Adipocyte (in vitro differentiated cells): ENCODE results near the gene ZNF132.
"Not testable (repeated sequence)": the region's sequence is repeated elsewhere in the genome, so short reads cannot be mapped to it uniquely, and the experiment has no call there.

Source experiments
- DNase-seq: peaks from one replicate; pipeline ENCODE4 v3.0.0-alpha.2; 2015; ENCODE audit warnings: low read depth
- H3K27me3 ChIP-seq: replicated peaks from 2 replicates; pipeline ENCODE4 v1.7.0; 2013; ENCODE audit warnings: mild to moderate bottlenecking, low read length, moderate library complexity; ENCODE audit not compliant: control insufficient read depth, insufficient read depth
- H3K36me3 ChIP-seq: 2 replicates; pipeline ENCODE4 v1.7.0; 2013; ENCODE audit warnings: low read length, mild to moderate bottlenecking, moderate library complexity; ENCODE audit not compliant: control insufficient read depth, insufficient read depth, severe bottlenecking
- H3K4me1 ChIP-seq: 2 replicates; pipeline ENCODE4 v1.7.0; 2013; ENCODE audit warnings: mild to moderate bottlenecking, low read length, moderate library complexity; ENCODE audit not compliant: control insufficient read depth, insufficient read depth
- H3K4me3 ChIP-seq: 2 replicates; pipeline ENCODE4 v1.7.0; 2013; ENCODE audit warnings: mild to moderate bottlenecking, low read length, moderate library complexity
- H3K9ac ChIP-seq: 2 replicates; pipeline ENCODE4 v1.7.0; 2013; ENCODE audit warnings: mild to moderate bottlenecking, low read length, moderate library complexity
- H3K9me3 ChIP-seq: 2 replicates; pipeline ENCODE4 v1.7.0; 2013; ENCODE audit warnings: mild to moderate bottlenecking, low read length, moderate library complexity; ENCODE audit not compliant: control insufficient read depth

Gene ZNF132

DNA sequence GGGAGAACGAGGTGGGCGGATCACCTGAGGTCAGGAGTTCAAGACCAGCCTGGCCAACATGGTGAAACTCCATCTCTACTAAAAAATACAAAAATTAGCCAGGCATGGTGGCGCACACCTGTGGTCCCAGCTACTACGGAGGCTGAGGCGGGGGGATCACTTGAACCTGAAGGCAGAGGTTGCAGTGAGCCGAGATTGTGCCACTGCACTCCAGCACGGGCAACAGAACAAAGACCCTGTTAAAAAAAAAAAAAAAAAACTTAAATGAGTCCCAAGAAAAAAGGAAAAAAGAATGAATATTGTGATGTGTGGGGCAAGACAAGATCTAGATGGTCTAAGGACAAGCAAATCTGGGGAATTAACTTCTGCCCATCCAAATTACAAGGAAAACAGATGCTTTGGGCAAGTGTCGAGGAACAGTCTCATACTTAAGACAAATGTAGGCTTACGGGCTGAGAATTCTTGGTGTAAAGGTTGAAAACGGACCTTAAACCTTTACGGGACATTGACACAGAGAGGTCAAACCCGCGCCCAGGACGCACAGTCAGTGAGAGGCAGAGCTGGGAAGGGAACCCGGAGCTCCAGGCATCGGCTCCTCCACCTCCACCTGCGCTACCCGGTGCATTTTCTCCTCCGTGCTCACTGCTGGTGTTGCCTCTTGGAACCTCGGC, 26.3 kb upstream of the ZNF132 start:
- peak overlapping the region; percentile 96 for H3K4me3 ChIP-seq
- H3K4me1 ChIP-seq = peaks cover 14% of the 10 kb centered on the region
- DNase-seq = no peak
- H3K36me3 ChIP-seq = peaks cover 11% of the 10 kb centered on the region
- H3K27me3 ChIP-seq = no peaks in the 10 kb centered on the region
- no peaks in the 10 kb centered on the region for H3K9me3 ChIP-seq
- H3K9ac ChIP-seq = peak overlapping the region; percentile 91

DNA sequence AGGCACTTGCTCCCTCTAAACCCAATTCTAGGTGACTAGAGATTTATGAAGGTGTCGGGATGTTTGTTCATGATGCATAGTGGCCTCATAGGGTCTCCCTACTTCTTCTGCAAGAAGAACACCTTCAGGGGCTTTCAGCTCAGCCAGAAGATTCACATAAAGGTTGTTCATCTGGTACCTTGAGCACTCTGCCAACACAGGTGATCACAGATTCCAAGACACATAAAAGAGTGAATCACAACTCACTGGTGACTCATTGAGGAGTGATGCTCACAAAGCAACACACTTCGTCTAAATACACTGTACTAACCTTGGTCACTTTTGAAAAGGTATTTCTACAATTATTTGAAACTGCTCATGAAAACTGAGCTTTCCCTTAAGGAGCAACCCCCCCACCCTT, 20.1 kb upstream of the ZNF132 start:
- Histone ChIP-seq H3K9me3 (no peaks in the 10 kb centered on the region), H3K4me3 (no peak overlapping the region), H3K27me3 (no peaks in the 10 kb centered on the region), H3K4me1 (no peaks in the 10 kb centered on the region), H3K9ac (no peak overlapping the region), H3K36me3 (peaks cover 12% of the 10 kb centered on the region)
- DNase-seq = no peak

DNA sequence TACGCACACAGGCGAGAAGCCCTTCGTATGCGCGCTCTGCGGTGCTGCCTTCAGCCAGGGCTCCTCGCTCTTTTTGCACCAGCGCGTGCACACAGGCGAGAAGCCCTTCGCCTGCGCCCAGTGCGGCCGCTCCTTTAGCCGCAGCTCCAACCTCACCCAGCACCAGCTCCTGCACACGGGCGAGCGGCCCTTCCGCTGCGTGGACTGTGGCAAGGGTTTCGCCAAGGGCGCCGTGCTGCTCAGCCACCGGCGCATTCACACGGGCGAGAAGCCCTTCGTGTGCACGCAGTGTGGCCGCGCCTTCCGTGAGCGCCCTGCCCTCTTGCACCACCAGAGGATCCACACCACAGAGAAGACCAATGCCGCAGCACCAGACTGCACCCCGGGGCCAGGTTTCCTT, 16.2 kb upstream of the ZNF132 start:
- H3K4me1 ChIP-seq = peaks cover under 1% of the 10 kb centered on the region
- DNase-seq = no peak
- peaks cover 26% of the 10 kb centered on the region for H3K36me3 ChIP-seq
- no peaks in the 10 kb centered on the region for H3K27me3 ChIP-seq
- H3K9me3 ChIP-seq = no peaks in the 10 kb centered on the region
- no peak overlapping the region for H3K4me3 ChIP-seq
- H3K9ac ChIP-seq = no peak overlapping the region

DNA sequence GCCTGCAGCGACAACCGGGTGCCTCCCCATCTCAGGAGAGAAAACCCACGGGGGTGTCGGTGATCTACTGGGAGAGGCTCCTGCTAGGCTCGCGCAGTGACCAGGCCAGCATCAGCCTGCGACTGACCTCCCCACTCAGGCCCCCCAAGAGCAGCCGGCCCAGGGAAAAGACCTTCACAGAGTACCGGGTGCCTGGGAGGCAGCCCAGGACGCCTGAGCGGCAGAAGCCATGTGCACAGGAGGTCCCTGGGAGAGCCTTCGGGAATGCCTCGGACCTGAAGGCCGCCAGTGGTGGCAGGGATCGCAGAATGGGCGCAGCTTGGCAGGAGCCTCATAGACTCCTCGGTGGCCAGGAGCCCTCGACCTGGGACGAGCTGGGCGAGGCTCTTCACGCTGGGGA, 15.4 kb upstream of the ZNF132 start:
- Histone ChIP-seq H3K9me3 (no peaks in the 10 kb centered on the region), H3K36me3 (peaks cover 26% of the 10 kb centered on the region), H3K4me3 (no peak overlapping the region), H3K27me3 (no peaks in the 10 kb centered on the region), H3K9ac (no peak overlapping the region), H3K4me1 (peaks cover 5% of the 10 kb centered on the region)
- DNase-seq = no peak

DNA sequence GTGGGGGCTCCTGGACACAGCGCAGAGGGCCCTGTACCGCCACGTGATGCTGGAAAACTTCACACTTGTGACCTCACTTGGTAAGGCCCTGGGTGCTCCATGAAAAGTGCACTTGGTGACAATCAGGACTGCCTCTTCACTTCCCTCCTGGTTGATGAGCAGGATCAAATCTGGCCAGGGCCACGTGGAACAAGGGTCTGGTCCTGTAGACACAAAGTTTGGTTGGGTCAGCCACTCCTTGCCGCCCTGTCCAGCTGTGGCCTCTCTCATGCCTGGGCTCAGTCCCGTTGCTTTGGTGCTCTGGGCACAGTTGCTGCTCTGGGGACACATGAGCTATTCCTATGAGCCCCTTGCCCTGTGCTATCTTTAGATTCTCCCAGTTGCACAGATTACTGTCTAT, 13.8 kb upstream of the ZNF132 start:
- Histone ChIP-seq H3K36me3 (peaks cover 26% of the 10 kb centered on the region), H3K9me3 (no peaks in the 10 kb centered on the region), H3K9ac (no peak overlapping the region), H3K27me3 (no peaks in the 10 kb centered on the region), H3K4me1 (peaks cover 5% of the 10 kb centered on the region), H3K4me3 (no peak overlapping the region)
- DNase-seq = no peak

DNA sequence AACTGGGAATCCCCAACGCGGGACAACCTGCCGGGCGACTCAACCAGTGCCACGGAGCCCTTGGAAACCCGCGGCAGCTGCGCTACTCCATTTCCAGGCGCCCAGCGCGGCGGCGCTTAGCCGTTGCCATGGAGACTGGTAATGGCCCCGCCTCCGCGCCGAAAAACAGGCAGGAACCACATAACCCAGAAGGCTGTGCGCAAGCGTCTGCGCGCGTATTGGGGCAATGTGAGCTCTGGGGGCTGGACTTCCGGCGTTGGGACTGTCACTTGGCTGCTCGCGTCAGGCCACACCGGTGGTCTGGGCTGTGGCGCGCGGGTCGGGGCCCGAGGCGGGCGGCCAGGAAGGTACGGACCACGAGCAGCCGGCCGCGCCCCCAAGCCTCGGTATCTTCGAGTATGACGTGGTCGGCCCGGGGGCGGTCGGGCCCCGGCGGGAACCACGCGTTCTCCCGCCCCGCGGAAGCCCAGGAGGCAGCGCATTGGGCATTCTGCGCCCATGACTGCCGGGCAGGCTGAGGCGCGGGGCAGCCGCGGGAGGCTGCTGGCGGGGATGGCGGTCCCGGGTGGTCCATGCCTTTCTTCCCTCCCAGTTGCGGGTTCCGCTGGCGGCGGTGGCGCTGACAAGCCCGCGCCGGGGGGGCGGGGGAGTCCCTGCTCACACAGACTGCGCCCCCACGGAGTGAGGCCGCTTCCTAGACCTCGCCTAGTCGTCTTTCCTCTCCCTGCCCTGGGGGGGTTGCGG, 11.6 kb upstream of the ZNF132 start, which contains the start of gene ZNF324B:
TSS of gene ZNF324B (plus strand) at position 265 of the 744 bp plus-strand sequence. CDS start 2,080 bp downstream, outside the sequence.
- Histone ChIP-seq H3K27me3 (no peaks in the 10 kb centered on the region), H3K4me3 (peak within 1 kb of the TSS; percentile 92), H3K9ac (peak within 1 kb of the TSS; percentile 90), H3K4me1 (peaks cover 5% of the 10 kb centered on the region), H3K36me3 (peaks cover 17% of the 10 kb centered on the region), H3K9me3 (no peaks in the 10 kb centered on the region)
- DNase-seq = peak; percentile 99

DNA sequence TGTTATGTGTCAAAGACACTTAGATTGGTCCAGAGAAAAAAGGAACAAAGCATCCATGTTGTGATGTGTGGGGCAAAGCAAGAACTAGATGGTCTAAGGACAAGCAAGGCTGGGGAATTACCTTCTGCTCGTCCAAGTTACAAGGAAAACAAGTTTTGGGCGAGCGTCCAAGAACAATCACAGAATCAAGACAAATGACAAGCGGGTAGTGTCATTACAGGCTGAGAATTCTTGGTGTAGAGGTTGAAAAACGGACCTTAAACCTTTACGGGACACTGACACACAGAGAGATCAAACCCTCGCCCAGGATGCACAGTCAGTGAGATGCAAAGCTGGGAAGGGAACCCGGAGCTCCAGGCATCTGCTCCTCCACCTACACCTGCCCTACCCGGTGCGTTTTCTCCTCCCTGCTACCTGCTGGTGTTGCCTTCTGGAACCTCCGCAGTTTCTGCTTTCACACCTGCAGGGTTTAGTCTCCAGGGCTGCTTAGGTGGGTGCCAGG, 11.0 kb upstream of the ZNF132 start:
- Histone ChIP-seq H3K9me3 (no peaks in the 10 kb centered on the region), H3K4me1 (peaks cover 5% of the 10 kb centered on the region), H3K36me3 (peaks cover 14% of the 10 kb centered on the region), H3K4me3 (peak overlapping the region; percentile 92), H3K9ac (peak overlapping the region; percentile 90), H3K27me3 (no peaks in the 10 kb centered on the region)
- peak; percentile 17 for DNase-seq

DNA sequence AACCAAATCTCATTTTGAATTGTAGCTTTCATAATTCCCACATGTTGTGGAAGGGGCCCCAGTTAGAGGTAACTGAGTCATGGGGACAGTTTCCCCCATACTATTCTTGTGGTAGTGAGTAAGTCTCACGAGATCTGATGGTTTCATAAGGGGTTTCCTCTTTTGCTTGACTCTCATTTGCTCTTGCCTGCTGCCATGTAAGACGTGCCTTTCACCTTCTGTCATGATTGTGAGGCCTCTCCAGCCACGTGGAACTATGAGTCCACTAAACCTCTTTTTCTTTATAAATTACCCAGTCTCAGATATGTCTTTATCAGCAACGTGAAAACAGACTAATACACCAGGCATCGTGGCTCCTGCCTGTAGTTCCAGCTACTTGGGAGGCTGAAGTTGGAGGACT, 10.0 kb upstream of the ZNF132 start:
- H3K4me1 ChIP-seq, H3K9ac ChIP-seq, DNase-seq, H3K4me3 ChIP-seq, H3K27me3 ChIP-seq, H3K9me3 ChIP-seq: not testable (repeated sequence)
- H3K36me3 ChIP-seq = peaks cover 14% of the 10 kb centered on the region

DNA sequence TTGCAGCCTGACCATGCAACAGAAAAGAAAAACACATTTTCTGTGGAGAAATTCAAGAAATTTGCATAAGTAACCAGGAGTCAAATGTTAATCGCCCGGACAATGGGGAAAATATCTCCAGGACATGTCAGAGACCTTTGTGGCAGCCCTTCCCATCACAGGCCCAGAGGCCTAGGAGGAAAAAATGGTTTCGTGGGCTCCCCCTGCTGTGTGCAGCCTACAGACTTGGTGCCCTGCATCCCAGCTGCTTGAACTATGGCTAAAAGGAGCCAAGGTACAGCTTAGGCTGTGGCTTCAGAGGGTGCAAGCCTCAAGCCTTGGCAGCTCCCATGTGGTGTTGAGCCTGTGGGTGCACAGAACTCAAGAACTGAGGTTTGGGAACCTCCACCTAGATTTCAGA, 8.9 kb upstream of the ZNF132 start:
- H3K4me3 ChIP-seq, DNase-seq, H3K9me3 ChIP-seq, H3K9ac ChIP-seq, H3K36me3 ChIP-seq, H3K4me1 ChIP-seq, H3K27me3 ChIP-seq: not testable (repeated sequence)

DNA sequence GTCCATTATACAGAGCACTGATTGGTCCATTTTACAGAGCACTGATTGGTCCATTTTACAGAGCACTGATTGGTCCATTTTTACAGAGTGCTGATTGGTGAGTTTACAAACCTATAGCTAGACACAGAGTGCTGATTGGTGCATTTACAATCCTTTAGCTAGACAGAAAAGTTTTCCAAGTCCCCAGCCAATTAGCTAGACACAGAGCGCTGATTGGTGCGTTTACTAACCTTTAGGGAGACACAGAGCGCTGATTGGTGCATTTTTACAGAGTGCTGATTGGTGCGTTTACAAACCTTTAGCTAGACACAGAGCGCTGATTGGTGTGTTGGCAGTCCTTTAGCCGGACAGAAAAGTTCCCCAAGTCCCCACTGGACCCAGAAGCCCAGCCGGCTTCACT, 3.0 kb upstream of the ZNF132 start:
- not testable (repeated sequence) for H3K4me3 ChIP-seq, H3K36me3 ChIP-seq, H3K9ac ChIP-seq, DNase-seq, H3K27me3 ChIP-seq, H3K9me3 ChIP-seq
- H3K4me1 ChIP-seq = peaks cover 17% of the 10 kb centered on the region

DNA sequence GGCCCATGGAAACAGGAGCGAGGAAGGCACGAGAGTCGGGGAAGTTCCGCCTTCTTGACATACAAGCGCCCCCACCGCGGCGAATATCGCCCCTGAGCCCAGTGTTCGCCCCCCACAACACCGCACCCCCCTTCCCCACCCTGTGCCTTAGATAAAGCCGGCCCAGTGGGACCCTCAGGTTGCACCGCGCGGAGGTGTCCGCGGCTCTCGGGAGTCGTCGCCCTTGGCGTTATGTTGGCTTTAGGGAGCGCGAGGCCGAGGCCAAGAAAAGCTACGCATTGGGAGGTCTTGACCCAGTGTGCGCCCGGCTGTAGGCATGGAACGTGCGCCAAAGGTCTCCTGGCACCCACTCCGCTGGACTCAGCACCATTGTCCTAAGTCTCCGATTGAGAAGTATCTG, 603 bp upstream of the ZNF132 start:
- Histone ChIP-seq H3K4me1 (peaks cover 17% of the 10 kb centered on the region), H3K9me3 (peaks cover 20% of the 10 kb centered on the region), H3K9ac (peak overlapping the region; percentile 69), H3K27me3 (no peaks in the 10 kb centered on the region), H3K36me3 (peaks cover 16% of the 10 kb centered on the region), H3K4me3 (peak overlapping the region; percentile 92)
- DNase-seq = no peak
